Heart left ventricle (tissue), 16 donors: ENCODE results near the gene LRMDA. TPM values are rescaled to one million over a fixed set of nuclear protein-coding genes. Genes with fewer than 3 reads are reported as not detected.

Experiments
- ATAC-seq, 4 donors: fragments of 200-7000 bp; cut with Tn5 transposase; one replicate each; pipeline ENCODE4 v1.9.1; 2020 to 2022; ENCODE audit warnings: moderate library complexity in 4 of 4, mild to moderate bottlenecking in 3 of 4, moderate number of reproducible peaks in 1 of 4
- DNase-seq, 5 donors: peaks; one replicate each; pipeline ENCODE4 v3.0.0-alpha.2; 2020
- H3K27ac ChIP-seq, 12 donors: fragments of 200-600 bp; sonication (generic) in 4 of 12; one replicate each; pipeline versions ENCODE4 v1.5.0 to v1.8.0; 2016 to 2022; ENCODE audit warnings: mild to moderate bottlenecking in 2 of 12
- H3K27me3 ChIP-seq, 9 donors: fragments of 200-600 bp; sonication (generic) in 2 of 9; one replicate each; pipeline versions ENCODE4 v1.5.1 to v1.8.0; 2016 to 2022; ENCODE audit warnings: mild to moderate bottlenecking in 3 of 9
- H3K36me3 ChIP-seq, 9 donors: fragments of 200-600 bp; sonication (generic) in 2 of 9; one replicate each; pipeline versions ENCODE4 v1.5.0 to v1.8.0; 2018 to 2022; ENCODE audit warnings: mild to moderate bottlenecking in 2 of 9
- H3K4me1 ChIP-seq, 12 donors: fragments of 200-600 bp; sonication (generic) in 4 of 12; one replicate each; pipeline versions ENCODE4 v1.5.0 to v1.8.0; 2016 to 2022; ENCODE audit warnings: mild to moderate bottlenecking in 3 of 12
- H3K4me3 ChIP-seq, 12 donors: fragments of 200-600 bp; sonication (generic) in 4 of 12; one replicate each; pipeline versions ENCODE4 v1.5.0 to v1.8.0; 2017 to 2022; ENCODE audit warnings: mild to moderate bottlenecking in 9 of 12, moderate library complexity in 4 of 12
- H3K9me3 ChIP-seq, 12 donors: fragments of 200-600 bp; sonication (generic) in 4 of 12; one replicate each; pipeline versions ENCODE4 v1.5.0 to v1.8.0; 2016 to 2022; ENCODE audit warnings: mild to moderate bottlenecking in 1 of 12
- POLR2A ChIP-seq, 2 donors: fragments of 450-650 bp; IDR thresholded peaks; one replicate each; pipeline ENCODE4 v1.6.1; 2017; ENCODE audit warnings: antibody characterized with exemption in 2 of 2, mild to moderate bottlenecking in 2 of 2, moderate library complexity in 2 of 2
- WGBS, 4 donors: extraction: QIAGEN DNeasy Blood & Tissue Kit in 2 of 4; methylation state at CpG; one replicate each; pipeline versions ENCODE4 v1.1.5 to v1.1.7; 2013 to 2018; 5-methylcytosine and 5-hydroxymethylcytosine counted together
- intact Hi-C, 10 donors: fragments of 100-400 bp; cut with DNase I; formaldehyde crosslinking; loops; one replicate each; pipeline versions ENCODE4 v1.11.1 to v1.14.2; 2022
- polyA plus RNA-seq, 2 donors: library from polyadenylated mRNA; stranded (reverse); fragments of 200-250 nt; gene quantifications; one replicate each; pipeline ENCODE4 v1.2.3, GENCODE V29; 2013
- total RNA-seq, 9 donors: library from RNA; depleted of rRNA in 2 of 9; stranded (reverse); fragments of >200 nt in 2 of 9; fragmentation: NEBNext Ultra II Directional in 3 of 9; extraction: Animal tissue kit (Norgen Biotek cat#: 25700) in 3 of 9; gene quantifications; one replicate each; pipeline versions ENCODE4 v1.1.0 to v1.2.4, GENCODE V29; 2016 to 2023
- TF ChIP-seq, protein P1 (sequence below), 12 donors: fragments of 200-600 bp; sonication (generic) in 4 of 12; IDR thresholded peaks; one replicate each; pipeline versions ENCODE4 v1.5.0 to v1.8.0; 2018 to 2022; ENCODE audit warnings: antibody characterized with exemption in 12 of 12, mild to moderate bottlenecking in 5 of 12
- donor health status: ischemic (EF 13 %, LVEDD 7.1; RV severe dilation, severe dysfunction).
- donor health status: healthy with polysubstance abuse.
- donor health status: DM: no; HTN: yes; CAD: no.
- donor health status: DM: no; HTN: no; CAD: no.
- donor health status: ischemic (EF 25% LVEDD 6.9; RV normal size, moderate dysfunction).
- donor health status: ischemic (EF 25% LVEDD 5.7; RV mildly dilated, moderate dysfunction).
- donor health status: healthy.
- donor health status: DM: yes; HTN: yes; CAD: no.
- donor health status: ischemic (EF 35%, LVEDD 5.7; RV mildly dilated, moderate dysfunction).
- donor health status: nonischemic (EF 11% LVEDD 7.7; RV severe dilation, severe dysfunction).
- donor health status: DM: yes; HTN: yes; CAD: no.
- donor health status: PGD.
- donor health status: ischemic (EF 29% LVEDD 5.4; RV normal size, mild dysfunction).
- donor health status: nonischemic (EF 23%, LVEDD 6.1; RV moderate dilation, normal function).

Gene LRMDA
- total and polyA plus RNA-seq, 11 donors = 2.4 to 34.4 (median 14.9) TPM

DNA sequence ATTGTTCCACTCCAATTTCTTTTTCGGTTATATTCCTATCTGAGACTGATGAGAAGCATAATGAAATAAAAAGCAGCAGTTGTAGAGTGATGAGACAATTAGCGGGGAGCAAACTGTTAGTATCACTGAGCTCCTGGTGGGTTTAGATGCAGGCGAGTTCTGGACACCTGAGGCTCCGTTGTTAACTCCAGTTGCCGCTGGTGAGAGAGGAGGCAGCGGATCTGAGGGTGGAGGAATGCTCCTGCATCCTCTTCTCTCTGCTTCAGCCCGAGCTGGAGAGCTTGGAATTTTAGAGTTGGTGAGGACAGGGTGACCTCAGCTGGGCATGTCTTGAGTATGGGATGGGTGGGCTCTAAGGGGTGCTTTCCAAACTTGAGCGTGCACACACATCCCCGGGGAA lies 31.4 kb downstream of the LRMDA start:
- H3K27ac ChIP-seq = no peak overlapping the region
- 77 to 85% (median 82%) methylated on average over 9 of the region's 9 CpGs for WGBS, 4 donors
- ATAC-seq = no peak
- peaks cover 0 to 19% (median under 1%) of the 10 kb centered on the region in 12 donors for H3K4me1 ChIP-seq
- no peaks in the 10 kb centered on the region for H3K9me3 ChIP-seq
- intact Hi-C loops = no loop called here
- no peaks in the 10 kb centered on the region for H3K27me3 ChIP-seq
- H3K36me3 ChIP-seq = no peaks in the 10 kb centered on the region
- TF ChIP-seq, protein P1, sequence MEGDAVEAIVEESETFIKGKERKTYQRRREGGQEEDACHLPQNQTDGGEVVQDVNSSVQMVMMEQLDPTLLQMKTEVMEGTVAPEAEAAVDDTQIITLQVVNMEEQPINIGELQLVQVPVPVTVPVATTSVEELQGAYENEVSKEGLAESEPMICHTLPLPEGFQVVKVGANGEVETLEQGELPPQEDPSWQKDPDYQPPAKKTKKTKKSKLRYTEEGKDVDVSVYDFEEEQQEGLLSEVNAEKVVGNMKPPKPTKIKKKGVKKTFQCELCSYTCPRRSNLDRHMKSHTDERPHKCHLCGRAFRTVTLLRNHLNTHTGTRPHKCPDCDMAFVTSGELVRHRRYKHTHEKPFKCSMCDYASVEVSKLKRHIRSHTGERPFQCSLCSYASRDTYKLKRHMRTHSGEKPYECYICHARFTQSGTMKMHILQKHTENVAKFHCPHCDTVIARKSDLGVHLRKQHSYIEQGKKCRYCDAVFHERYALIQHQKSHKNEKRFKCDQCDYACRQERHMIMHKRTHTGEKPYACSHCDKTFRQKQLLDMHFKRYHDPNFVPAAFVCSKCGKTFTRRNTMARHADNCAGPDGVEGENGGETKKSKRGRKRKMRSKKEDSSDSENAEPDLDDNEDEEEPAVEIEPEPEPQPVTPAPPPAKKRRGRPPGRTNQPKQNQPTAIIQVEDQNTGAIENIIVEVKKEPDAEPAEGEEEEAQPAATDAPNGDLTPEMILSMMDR (IDR thresholded peaks at IDR 0.05) = no peak
- no peak for TF ChIP-seq POLR2A (IDR thresholded peaks at IDR 0.05)
- no peak overlapping the region for H3K4me3 ChIP-seq
- no peak for DNase-seq

DNA sequence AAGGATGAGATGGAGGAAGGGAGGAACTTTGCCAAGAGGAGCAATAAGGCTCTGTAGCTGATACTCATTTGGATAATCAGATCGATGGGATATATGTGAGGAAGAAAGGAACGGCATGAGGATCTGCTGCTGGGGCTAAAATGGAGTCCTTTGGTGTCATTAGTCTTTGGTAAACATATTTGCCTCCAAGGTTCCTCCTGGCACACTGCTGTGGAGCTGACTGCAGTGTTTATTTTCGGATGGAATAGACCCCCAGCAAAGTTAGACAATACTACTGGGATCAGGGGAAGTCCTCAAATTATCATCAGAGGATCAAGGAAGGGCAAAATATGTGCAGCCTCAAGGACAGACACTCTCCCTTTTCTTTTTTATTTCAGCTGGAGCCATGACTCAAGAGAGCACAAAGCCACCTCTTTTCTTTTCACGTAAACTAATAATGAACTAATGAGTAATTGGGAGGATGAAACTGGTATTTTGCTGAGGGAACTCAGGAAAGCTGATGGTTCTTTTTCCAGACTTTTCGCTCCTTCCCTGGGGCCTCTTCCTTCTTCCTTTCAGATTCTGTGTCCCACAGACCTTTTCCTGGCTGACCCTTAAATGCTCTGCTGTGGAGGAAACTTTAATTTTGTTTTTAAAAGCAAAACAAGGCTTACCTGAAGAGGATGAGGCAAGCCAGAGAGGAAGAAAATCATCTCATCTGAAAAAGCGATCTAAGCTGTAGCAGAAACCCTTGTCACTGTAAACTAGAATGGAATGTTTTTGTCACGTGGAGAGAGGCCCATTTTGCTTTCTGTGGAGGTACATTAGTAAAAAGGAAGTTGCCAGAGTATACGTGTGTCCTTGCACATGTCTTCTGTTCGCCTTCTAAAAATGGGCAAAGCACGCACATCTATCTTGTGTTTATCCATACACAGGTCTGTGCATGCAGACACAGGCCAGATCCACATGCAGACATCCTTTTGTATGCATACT lies 33.3 kb downstream of the LRMDA start:
- ATAC-seq (no peak), DNase-seq (no peak)
- TF ChIP-seq, protein P1 (IDR thresholded peaks at IDR 0.05) = no peak
- TF ChIP-seq POLR2A (IDR thresholded peaks at IDR 0.05) = no peak
- H3K36me3 ChIP-seq = no peaks in the 10 kb centered on the region
- no peaks in the 10 kb centered on the region for H3K27me3 ChIP-seq
- peak overlapping the region in 4 of 12 donors; percentile 5 to 30 (median 26) for H3K27ac ChIP-seq
- H3K9me3 ChIP-seq = no peaks in the 10 kb centered on the region
- H3K4me3 ChIP-seq = no peak overlapping the region
- H3K4me1 ChIP-seq = peaks cover 0 to 31% (median 12%) of the 10 kb centered on the region in 12 donors
- WGBS, 4 donors = 66 to 71% (median 68%) methylated on average over 10 of the region's 10 CpGs
- intact Hi-C loops = loop anchor here in 1 of 10 donors (5.0 kb wide), 1 partner anchor 32 kb away; the partner anchor contains the start of gene LRMDA

DNA sequence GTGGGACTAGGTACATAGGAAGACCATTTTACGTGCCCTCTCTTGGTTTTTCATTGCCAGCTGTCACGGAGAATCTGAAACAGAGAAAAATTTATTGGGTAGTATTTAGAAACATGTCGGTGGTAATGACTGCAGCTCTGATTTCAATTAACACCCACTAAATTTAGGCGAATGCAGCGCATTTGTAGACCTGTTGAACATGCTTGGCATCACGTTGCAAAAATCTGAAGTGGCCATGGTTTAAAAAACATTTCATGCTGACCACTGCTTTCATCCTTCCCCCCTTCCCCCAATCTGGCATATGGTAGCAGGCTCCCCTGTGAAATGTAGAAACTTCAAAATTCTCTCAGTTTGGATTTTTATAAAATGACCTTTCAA lies 34.0 kb downstream of the LRMDA start:
- Histone ChIP-seq H3K4me1 (peaks cover 0 to 35% (median 12%) of the 10 kb centered on the region in 12 donors), H3K4me3 (no peak overlapping the region), H3K27ac (peak overlapping the region in 1 of 12 donors; percentile 26), H3K36me3 (no peaks in the 10 kb centered on the region), H3K9me3 (no peaks in the 10 kb centered on the region), H3K27me3 (no peaks in the 10 kb centered on the region)
- TF ChIP-seq, protein P1 (IDR thresholded peaks at IDR 0.05) = no peak
- no peak for TF ChIP-seq POLR2A (IDR thresholded peaks at IDR 0.05)
- no peak for ATAC-seq
- intact Hi-C loops = loop anchor here in 1 of 10 donors (5.0 kb wide), 1 partner anchor 33 kb away; the partner anchor contains the start of gene LRMDA
- WGBS, 4 donors = 89 to 93% (median 90%) methylated on average over 6 of the region's 6 CpGs
- no peak for DNase-seq

DNA sequence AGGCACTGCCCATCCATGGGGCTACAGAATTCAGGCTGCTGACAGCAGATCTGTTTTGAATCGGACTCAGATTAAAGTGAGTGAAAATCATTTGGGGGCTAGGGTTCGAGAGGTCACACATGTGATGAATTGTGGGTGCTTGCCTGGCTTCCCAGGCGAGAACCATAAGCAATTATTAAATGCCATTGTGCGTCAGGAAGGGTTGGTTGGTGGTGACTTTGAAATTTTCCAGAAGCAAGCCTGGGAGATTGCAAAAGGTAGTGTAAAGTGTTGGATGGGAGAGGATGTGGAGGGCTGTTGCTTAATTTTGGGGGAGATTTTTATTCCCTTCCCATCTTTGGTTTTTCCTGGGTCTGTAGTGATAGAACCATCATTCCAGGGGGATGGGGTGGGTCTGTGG lies 34.6 kb downstream of the LRMDA start:
- TF ChIP-seq POLR2A (IDR thresholded peaks at IDR 0.05) = no peak
- TF ChIP-seq, protein P1 (IDR thresholded peaks at IDR 0.05) = no peak
- no peak for DNase-seq
- Histone ChIP-seq H3K4me1 (peaks cover 0 to 40% (median 15%) of the 10 kb centered on the region in 12 donors), H3K36me3 (no peaks in the 10 kb centered on the region), H3K4me3 (no peak overlapping the region), H3K27me3 (no peaks in the 10 kb centered on the region), H3K9me3 (no peaks in the 10 kb centered on the region), H3K27ac (peak overlapping the region in 1 of 12 donors; percentile 26)
- intact Hi-C loops = loop anchor here in 1 of 10 donors (5.0 kb wide), 1 partner anchor 34 kb away; the partner anchor contains the start of gene LRMDA
- WGBS, 4 donors = 89 to 98% (median 93%) methylated on average over 4 of the region's 4 CpGs
- no peak for ATAC-seq
